PC-9 (cell line): ENCODE measurements around the gene JMJD8.

ENCODE experiments used
- CTCF ChIP-seq: fragments of 200-600 bp; sonication (generic); conservative IDR thresholded peaks from 2 replicates; pipeline ENCODE4 v1.6.1; 2017; ENCODE audit warnings: mixed run types, antibody characterized with exemption, mild to moderate bottlenecking, moderate library complexity
- EZH2 ChIP-seq: fragments of 200-600 bp; sonication (generic); IDR thresholded peaks from 2 replicates; pipeline ENCODE4 v1.8.0; 2017; ENCODE audit warnings: antibody characterized with exemption, low read depth

GRCh38 chr16:648781-649589, 35.1 kb downstream of the JMJD8 start, which contains the start of gene WDR90:
- TF ChIP-seq CTCF (no peak), EZH2 (no peak)
